SK-N-MC (cell line): ENCODE data around the gene ALG9.

Experiments used
- DNase-seq: peaks from one replicate; pipeline ENCODE4 v3.0.0-alpha.2; 2011; ENCODE audit warnings: low read depth, low spot score
- H3K27ac ChIP-seq: fragments of 200-600 bp; sonication (generic); 2 replicates; pipeline ENCODE4 v1.5.1; 2016; ENCODE audit warnings: mixed run types
- H3K36me3 ChIP-seq: fragments of 200-600 bp; sonication (generic); 2 replicates; pipeline ENCODE4 v1.6.1; 2017; ENCODE audit warnings: antibody characterized with exemption, low read length, mixed read lengths; ENCODE audit not compliant: insufficient read depth
- H3K4me3 ChIP-seq: fragments of 200-600 bp; sonication (generic); 2 replicates; pipeline ENCODE4 v1.5.1; 2016
- H3K9ac ChIP-seq: fragments of 200-600 bp; sonication (generic); 2 replicates; pipeline ENCODE4 v1.8.0; 2017; ENCODE audit warnings: mixed run types, mixed read lengths; ENCODE audit not compliant: insufficient read length
- H3K9me3 ChIP-seq: fragments of 200-600 bp; sonication (generic); 2 replicates; pipeline ENCODE4 v1.6.1; 2017; ENCODE audit warnings: low read depth, mild to moderate bottlenecking, antibody characterized with exemption, low read length, moderate library complexity, mixed read lengths
- EZH2 ChIP-seq: fragments of 200-600 bp; sonication (generic); IDR thresholded peaks from one replicate; pipeline ENCODE4 v1.6.1; 2017; ENCODE audit warnings: antibody characterized with exemption
- FOXP2 ChIP-seq: optimal IDR thresholded peaks from 2 replicates; pipeline ENCODE3; 2011; ENCODE audit warnings: mild to moderate bottlenecking, moderate library complexity; ENCODE audit not compliant: insufficient read depth; ENCODE audit errors: extremely low read length, control extremely low read depth
- POLR2AphosphoS5 ChIP-seq: IDR thresholded peaks from 2 replicates; pipeline ENCODE4 v1.6.1; 2012; ENCODE audit warnings: mild to moderate bottlenecking, low read depth, low read length, borderline replicate concordance

Gene ALG9

GRCh38 chr11:111845276-111846028 lies 25.9 kb downstream of the ALG9 start:
- Histone ChIP-seq H3K9me3 (no peaks in the 10 kb centered on the region), H3K27ac (no peak overlapping the region), H3K4me3 (no peak overlapping the region), H3K36me3 (peaks cover 13% of the 10 kb centered on the region; the same call in 1 of the 2 replicates), H3K9ac (no peak overlapping the region)
- no peak for TF ChIP-seq FOXP2
- no peak for TF ChIP-seq POLR2AphosphoS5
- no peak for TF ChIP-seq EZH2
- DNase-seq, result no peak

GRCh38 chr11:111843661-111844060 lies 27.7 kb downstream of the ALG9 start:
- no peaks in the 10 kb centered on the region for H3K9me3 ChIP-seq
- no peak overlapping the region for H3K27ac ChIP-seq
- no peak for DNase-seq
- H3K4me3 ChIP-seq, result no peak overlapping the region
- peaks cover 7% of the 10 kb centered on the region; the same call in 1 of the 2 replicates for H3K36me3 ChIP-seq
- H3K9ac ChIP-seq, result no peak overlapping the region
- TF ChIP-seq EZH2, result no peak
- no peak for TF ChIP-seq POLR2AphosphoS5
- TF ChIP-seq FOXP2, result no peak

GRCh38 chr11:111841370-111842053 lies 29.9 kb downstream of the ALG9 start:
- Histone ChIP-seq H3K9ac (no peak overlapping the region), H3K27ac (no peak overlapping the region), H3K4me3 (peak overlapping the region; percentile 2; the same call in 1 of the 2 replicates), H3K9me3 (no peaks in the 10 kb centered on the region), H3K36me3 (peaks cover 15% of the 10 kb centered on the region)
- TF ChIP-seq POLR2AphosphoS5 (no peak), FOXP2 (no peak), EZH2 (no peak)
- DNase-seq, result peak; percentile 84

- TF ChIP-seq EZH2 (no peak), FOXP2 (no peak), POLR2AphosphoS5 (no peak)
- Histone ChIP-seq H3K4me3 (no peak overlapping the region), H3K27ac (no peak overlapping the region), H3K36me3 (peaks cover 21% of the 10 kb centered on the region), H3K9me3 (no peaks in the 10 kb centered on the region), H3K9ac (peak overlapping the region; percentile 9)
- DNase-seq, result no peak
Measured at GRCh38 chr11:111840143-111840542, 31.2 kb downstream of the ALG9 start.

- Histone ChIP-seq H3K36me3 (peaks cover 20% of the 10 kb centered on the region), H3K27ac (no peak overlapping the region), H3K9me3 (no peaks in the 10 kb centered on the region), H3K9ac (no peak overlapping the region), H3K4me3 (no peak overlapping the region)
- TF ChIP-seq EZH2, result no peak
- no peak for TF ChIP-seq POLR2AphosphoS5
- TF ChIP-seq FOXP2, result no peak
- no peak for DNase-seq
Measured at GRCh38 chr11:111838054-111838453, 33.3 kb downstream of the ALG9 start.

DNA sequence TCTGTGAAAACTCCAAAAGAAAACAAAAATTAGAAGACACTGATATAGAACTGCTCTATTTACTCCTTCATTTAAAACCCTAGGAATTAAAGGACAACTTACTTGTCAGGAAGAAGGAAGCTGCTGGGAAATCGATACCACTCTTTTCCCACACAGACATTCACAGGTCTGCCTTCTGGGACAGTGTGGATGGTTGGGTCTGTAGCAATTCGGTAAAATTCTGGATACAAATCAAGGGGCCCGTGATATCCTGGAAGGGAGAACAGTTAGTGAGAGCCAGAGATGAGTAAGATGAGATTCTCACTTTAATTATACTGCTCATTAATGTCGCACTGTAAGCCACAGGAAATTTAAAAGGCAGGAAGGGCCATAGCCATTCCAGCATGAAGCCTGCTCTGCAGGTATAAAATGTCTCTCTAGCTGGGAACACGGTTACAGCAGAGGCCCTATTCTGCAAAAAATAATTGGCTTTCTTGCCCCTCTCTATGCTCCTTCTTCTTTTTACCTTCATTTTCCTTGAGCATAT lies 34.0 kb downstream of the ALG9 start:
- Histone ChIP-seq H3K9ac (no peak overlapping the region), H3K27ac (no peak overlapping the region), H3K4me3 (no peak overlapping the region), H3K36me3 (peaks cover 20% of the 10 kb centered on the region), H3K9me3 (no peaks in the 10 kb centered on the region)
- DNase-seq, result no peak
- no peak for TF ChIP-seq POLR2AphosphoS5
- no peak for TF ChIP-seq FOXP2

- Histone ChIP-seq H3K27ac (no peak overlapping the region), H3K36me3 (peaks cover 20% of the 10 kb centered on the region)
- no peak for DNase-seq
Measured at GRCh38 chr11:111836721-111837120, 34.7 kb downstream of the ALG9 start.

DNA sequence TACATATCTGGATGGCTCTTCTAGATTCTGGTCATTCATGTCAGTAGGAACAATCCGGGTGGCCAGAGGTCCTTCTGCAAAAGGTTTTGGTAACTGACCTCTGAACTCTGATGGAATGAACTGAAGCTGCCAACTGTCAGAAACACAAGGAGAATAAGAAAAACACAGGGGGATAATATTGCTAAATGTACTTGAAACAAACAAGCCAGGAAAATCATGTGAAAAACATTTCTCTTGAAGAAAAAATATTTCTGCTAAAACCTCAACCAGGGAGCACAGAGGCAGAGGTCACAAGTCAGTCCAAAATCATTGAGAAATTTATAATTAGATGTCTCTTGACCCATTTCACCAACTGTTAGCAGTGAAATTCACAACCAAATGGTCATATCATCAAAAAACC lies 35.2 kb downstream of the ALG9 start:
- H3K4me3 ChIP-seq, result no peak overlapping the region
- H3K9ac ChIP-seq, result no peak overlapping the region
- H3K27ac ChIP-seq, result no peak overlapping the region
- DNase-seq, result no peak
- H3K36me3 ChIP-seq, result peaks cover 20% of the 10 kb centered on the region
- H3K9me3 ChIP-seq, result no peaks in the 10 kb centered on the region
- no peak for TF ChIP-seq FOXP2
- no peak for TF ChIP-seq POLR2AphosphoS5
- no peak for TF ChIP-seq EZH2

More at GRCh38 chr11:111836721-111837120, 34.7 kb downstream of the ALG9 start:
- Histone ChIP-seq H3K4me3 (no peak overlapping the region), H3K9ac (no peak overlapping the region), H3K9me3 (no peaks in the 10 kb centered on the region)
- TF ChIP-seq POLR2AphosphoS5, result no peak
- no peak for TF ChIP-seq EZH2
- no peak for TF ChIP-seq FOXP2
